MM.1S (cell line): ENCODE measurements around the gene CUBN.

Experiments
- DNase-seq: peaks from one replicate; pipeline ENCODE4 v3.0.0-alpha.2; 2015
- H2AFZ ChIP-seq: fragments of 300-600 bp; sonication (generic); 2 replicates; pipeline ENCODE4 v1.6.0; 2016; ENCODE audit warnings: antibody characterized with exemption, low read length
- H3F3A ChIP-seq: fragments of 300-600 bp; sonication (generic); 2 replicates; pipeline ENCODE4 v1.6.1; 2016; ENCODE audit warnings: mild to moderate bottlenecking, antibody characterized with exemption, low read length, moderate library complexity, mixed read lengths; ENCODE audit not compliant: insufficient read depth
- H3K27ac ChIP-seq: fragments of 300-600 bp; sonication (generic); 2 replicates; pipeline ENCODE4 v1.5.1; 2016; ENCODE audit warnings: mild to moderate bottlenecking, low read length
- H3K27me3 ChIP-seq: fragments of 300-600 bp; sonication (generic); replicated peaks from 2 replicates; pipeline ENCODE4 v1.6.0; 2016; ENCODE audit warnings: low read length; ENCODE audit not compliant: insufficient read depth
- H3K36me3 ChIP-seq: fragments of 300-600 bp; sonication (generic); replicated peaks from 2 replicates; pipeline ENCODE4 v1.6.1; 2016; ENCODE audit warnings: mild to moderate bottlenecking, low read length, mixed read lengths; ENCODE audit not compliant: insufficient read depth
- H3K4me1 ChIP-seq: fragments of 300-600 bp; sonication (generic); 2 replicates; pipeline ENCODE4 v1.6.1; 2016; ENCODE audit warnings: low read length, mixed read lengths
- H3K4me2 ChIP-seq: fragments of 300-600 bp; sonication (generic); 2 replicates; pipeline ENCODE4 v1.6.0; 2016; ENCODE audit warnings: low read depth, low read length
- H3K4me3 ChIP-seq: fragments of 300-600 bp; sonication (generic); 2 replicates; pipeline ENCODE4 v1.5.1; 2016; ENCODE audit warnings: low read length, mixed read lengths
- H3K79me2 ChIP-seq: fragments of 300-600 bp; sonication (generic); 2 replicates; pipeline ENCODE4 v1.6.1; 2016; ENCODE audit warnings: mixed run types, low read length, mixed read lengths
- H3K9ac ChIP-seq: fragments of 300-600 bp; sonication (generic); 2 replicates; pipeline ENCODE4 v1.6.1; 2016; ENCODE audit warnings: low read length, mixed read lengths
- H3K9me2 ChIP-seq: fragments of 300-600 bp; sonication (generic); replicated peaks from 2 replicates; pipeline ENCODE4 v1.6.1; 2016; ENCODE audit warnings: mild to moderate bottlenecking, low read length, mixed read lengths; ENCODE audit not compliant: insufficient read depth
- H3K9me3 ChIP-seq: fragments of 300-600 bp; sonication (generic); replicated peaks from 2 replicates; pipeline ENCODE4 v1.6.1; 2016; ENCODE audit warnings: mild to moderate bottlenecking, low read length, mixed read lengths; ENCODE audit not compliant: insufficient read depth
- H4K20me1 ChIP-seq: fragments of 300-600 bp; sonication (generic); 2 replicates; pipeline ENCODE4 v1.6.1; 2016; ENCODE audit warnings: mild to moderate bottlenecking, low read length, moderate library complexity, mixed read lengths; ENCODE audit not compliant: insufficient read depth
- EZH2 ChIP-seq: fragments of 300-600 bp; sonication (generic); optimal IDR thresholded peaks from 2 replicates; pipeline ENCODE3; 2017; ENCODE audit warnings: low read depth, mild to moderate bottlenecking, antibody characterized with exemption, low read length, mixed read lengths
- EZH2phosphoT487 ChIP-seq: fragments of 300-600 bp; sonication (generic); IDR thresholded peaks from 2 replicates; pipeline ENCODE4 v1.6.1; 2018; ENCODE audit warnings: antibody characterized with exemption, low read length
- TF ChIP-seq, protein P1 (sequence below): fragments of 300-600 bp; sonication (generic); IDR thresholded peaks from 2 replicates; pipeline ENCODE4 v1.5.1; 2016; ENCODE audit warnings: antibody characterized with exemption, low read length, mixed read lengths

Gene CUBN

DNA sequence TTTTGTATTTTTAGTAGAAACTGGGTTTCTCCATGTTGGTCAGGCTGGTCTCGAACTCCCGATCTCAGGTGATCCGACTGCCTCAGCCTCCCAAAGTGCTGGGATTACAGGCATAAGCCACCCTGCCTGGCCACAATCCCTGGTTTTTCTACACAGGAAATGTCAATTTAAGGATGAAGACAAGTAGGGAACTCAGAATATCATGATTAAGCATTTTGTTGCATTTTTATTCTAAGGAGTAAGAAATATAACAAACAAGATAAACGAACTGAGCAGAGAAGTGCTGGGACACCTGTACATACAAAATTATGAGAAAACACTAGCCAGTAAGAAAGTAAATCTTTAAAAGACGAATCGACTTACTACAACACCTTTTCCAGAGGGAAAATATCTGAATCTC, 69.3 kb downstream of the CUBN start:
- DNase-seq: no peak
- no peaks in the 10 kb centered on the region for H3K9me2 ChIP-seq
- no peaks in the 10 kb centered on the region for H3K27me3 ChIP-seq
- no peaks in the 10 kb centered on the region for H3F3A ChIP-seq
- no peak overlapping the region for H3K9ac ChIP-seq
- H3K4me1 ChIP-seq: no peaks in the 10 kb centered on the region
- TF ChIP-seq EZH2phosphoT487 (no peak), EZH2 (no peak)
- TF ChIP-seq, protein P1, sequence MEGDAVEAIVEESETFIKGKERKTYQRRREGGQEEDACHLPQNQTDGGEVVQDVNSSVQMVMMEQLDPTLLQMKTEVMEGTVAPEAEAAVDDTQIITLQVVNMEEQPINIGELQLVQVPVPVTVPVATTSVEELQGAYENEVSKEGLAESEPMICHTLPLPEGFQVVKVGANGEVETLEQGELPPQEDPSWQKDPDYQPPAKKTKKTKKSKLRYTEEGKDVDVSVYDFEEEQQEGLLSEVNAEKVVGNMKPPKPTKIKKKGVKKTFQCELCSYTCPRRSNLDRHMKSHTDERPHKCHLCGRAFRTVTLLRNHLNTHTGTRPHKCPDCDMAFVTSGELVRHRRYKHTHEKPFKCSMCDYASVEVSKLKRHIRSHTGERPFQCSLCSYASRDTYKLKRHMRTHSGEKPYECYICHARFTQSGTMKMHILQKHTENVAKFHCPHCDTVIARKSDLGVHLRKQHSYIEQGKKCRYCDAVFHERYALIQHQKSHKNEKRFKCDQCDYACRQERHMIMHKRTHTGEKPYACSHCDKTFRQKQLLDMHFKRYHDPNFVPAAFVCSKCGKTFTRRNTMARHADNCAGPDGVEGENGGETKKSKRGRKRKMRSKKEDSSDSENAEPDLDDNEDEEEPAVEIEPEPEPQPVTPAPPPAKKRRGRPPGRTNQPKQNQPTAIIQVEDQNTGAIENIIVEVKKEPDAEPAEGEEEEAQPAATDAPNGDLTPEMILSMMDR: no peak
- H3K36me3 ChIP-seq: no peaks in the 10 kb centered on the region
- H3K4me2 ChIP-seq: no peak overlapping the region
- H3K4me3 ChIP-seq: no peak overlapping the region
- H3K79me2 ChIP-seq: no peaks in the 10 kb centered on the region
- no peak overlapping the region for H2AFZ ChIP-seq
- no peaks in the 10 kb centered on the region for H4K20me1 ChIP-seq
- no peaks in the 10 kb centered on the region for H3K9me3 ChIP-seq
- no peak overlapping the region for H3K27ac ChIP-seq

DNA sequence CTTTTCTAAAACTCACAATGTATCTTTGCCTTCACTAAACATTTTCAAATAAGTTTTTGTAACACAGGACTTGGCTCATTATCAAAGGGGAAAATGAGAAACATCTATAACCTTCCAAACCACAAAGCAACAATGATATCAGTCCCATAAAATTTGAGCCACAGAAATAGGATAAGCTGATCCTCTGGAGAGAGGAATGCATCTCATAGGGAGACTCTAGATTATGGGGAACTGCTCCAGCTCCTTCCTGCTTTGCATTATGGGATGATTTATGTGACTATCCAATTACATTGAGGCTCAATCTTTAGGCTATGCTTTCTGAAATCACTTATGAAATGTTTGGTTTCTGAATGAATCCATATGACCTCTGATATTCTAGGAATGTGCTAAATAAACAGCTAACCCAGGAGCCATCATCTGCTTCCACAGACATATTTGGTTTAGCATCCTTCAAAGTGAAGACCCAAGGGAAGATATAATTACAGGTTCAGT, 70.4 kb downstream of the CUBN start:
- no peak overlapping the region for H3K4me2 ChIP-seq
- H3K79me2 ChIP-seq: no peaks in the 10 kb centered on the region
- H3K4me3 ChIP-seq: no peak overlapping the region
- no peak for DNase-seq
- H3K36me3 ChIP-seq: no peaks in the 10 kb centered on the region
- no peaks in the 10 kb centered on the region for H3F3A ChIP-seq
- no peaks in the 10 kb centered on the region for H3K9me3 ChIP-seq
- TF ChIP-seq, protein P1: no peak
- TF ChIP-seq EZH2phosphoT487: no peak
- TF ChIP-seq EZH2: no peak
- H2AFZ ChIP-seq: no peak overlapping the region
- no peaks in the 10 kb centered on the region for H4K20me1 ChIP-seq
- H3K27me3 ChIP-seq: no peaks in the 10 kb centered on the region
- H3K27ac ChIP-seq: no peak overlapping the region
- no peak overlapping the region for H3K9ac ChIP-seq
- H3K9me2 ChIP-seq: no peaks in the 10 kb centered on the region
- H3K4me1 ChIP-seq: no peaks in the 10 kb centered on the region

DNA sequence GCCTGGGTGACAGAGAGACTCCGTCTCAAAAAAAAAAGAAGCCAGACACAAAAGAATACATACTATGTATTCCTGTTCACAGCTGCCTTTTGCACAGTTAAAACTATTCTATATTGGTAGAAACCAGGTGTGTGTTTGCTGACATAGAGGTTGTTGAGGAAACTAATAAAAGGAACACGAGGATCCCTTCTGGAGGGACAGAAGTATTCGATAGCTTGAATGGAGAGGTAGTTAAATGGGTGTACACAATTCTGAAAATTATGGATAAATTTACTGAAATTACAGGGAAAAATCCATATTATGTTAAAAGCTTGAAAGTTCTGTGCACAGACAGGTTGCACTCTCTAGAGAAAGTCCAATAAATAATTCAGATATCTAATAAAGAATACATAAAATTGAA, 71.5 kb downstream of the CUBN start:
- Histone ChIP-seq H3K9me3 (no peaks in the 10 kb centered on the region), H3K4me1 (no peaks in the 10 kb centered on the region), H2AFZ (no peak overlapping the region), H3K27me3 (no peaks in the 10 kb centered on the region), H3K79me2 (no peaks in the 10 kb centered on the region), H3K9me2 (no peaks in the 10 kb centered on the region), H3K36me3 (no peaks in the 10 kb centered on the region), H3K27ac (no peak overlapping the region), H3F3A (no peaks in the 10 kb centered on the region), H3K4me2 (no peak overlapping the region), H4K20me1 (no peaks in the 10 kb centered on the region), H3K9ac (no peak overlapping the region), H3K4me3 (no peak overlapping the region)
- TF ChIP-seq EZH2phosphoT487 (no peak), EZH2 (no peak)
- TF ChIP-seq, protein P1: no peak
- DNase-seq: no peak
